ENCODE measurements around the gene CREB5.

Gene CREB5

GRCh38 chr7:28481091-28481926 lies 69.0 kb downstream of the CREB5 start:
- peak; percentile 96 for DNase-seq

- DNase-seq: peak; percentile 83
These were observed 70.8 kb downstream of the CREB5 start for GRCh38 chr7:28483112-28483511.

- DNase-seq: peak; percentile 92
These were observed 71.7 kb downstream of the CREB5 start for GRCh38 chr7:28483908-28484605.

GRCh38 chr7:28484606-28484935 lies 72.3 kb downstream of the CREB5 start:
- DNase-seq: peak; percentile 16

GRCh38 chr7:28487487-28487886 lies 75.2 kb downstream of the CREB5 start:
- DNase-seq: no peak

GRCh38 chr7:28488061-28488791 lies 75.9 kb downstream of the CREB5 start:
- DNase-seq: peak; percentile 54

- no peak for DNase-seq
These were observed 78.5 kb downstream of the CREB5 start for GRCh38 chr7:28490831-28491230.

GRCh38 chr7:28493477-28493876 lies 81.2 kb downstream of the CREB5 start:
- DNase-seq: no peak

GRCh38 chr7:28497009-28497408 lies 84.7 kb downstream of the CREB5 start:
- no peak for DNase-seq

- no peak for DNase-seq
These were observed 86.3 kb downstream of the CREB5 start for GRCh38 chr7:28498636-28499035.

- no peak for DNase-seq
These were observed 87.8 kb downstream of the CREB5 start for GRCh38 chr7:28500138-28500537.

GRCh38 chr7:28502408-28502807 lies 90.1 kb downstream of the CREB5 start:
- no peak for DNase-seq

- DNase-seq: no peak
These were observed 91.1 kb downstream of the CREB5 start for GRCh38 chr7:28503396-28503795.

- DNase-seq: no peak
These were observed 92.7 kb downstream of the CREB5 start for GRCh38 chr7:28505014-28505413.

GRCh38 chr7:28505867-28506266 lies 93.5 kb downstream of the CREB5 start:
- no peak for DNase-seq

- no peak for DNase-seq
These were observed 95.4 kb downstream of the CREB5 start for GRCh38 chr7:28507525-28508282.

GRCh38 chr7:28509251-28510025 lies 97.1 kb downstream of the CREB5 start:
- peak; percentile 81 for DNase-seq

- DNase-seq: no peak
These were observed 97.7 kb downstream of the CREB5 start for GRCh38 chr7:28510026-28510369.

- no peak for DNase-seq
These were observed 100.5 kb downstream of the CREB5 start for GRCh38 chr7:28512668-28513440.

- DNase-seq: no peak
These were observed 104.3 kb downstream of the CREB5 start for GRCh38 chr7:28516390-28517172.

All from fibroblast of skin of scalp (primary cell).